Islet precursor cell (in vitro differentiated cells): ENCODE measurements around the gene KIF14.
A peak's percentile ranks its signal among the peaks of the same experiment; 100 is the strongest.
"Not testable (repeated sequence)": the region's sequence is repeated elsewhere in the genome, so short reads cannot be mapped to it uniquely, and the experiment has no call there.

Source experiments
- DNase-seq: peaks from one replicate; pipeline ENCODE4 v3.0.0-alpha.2; 2018

The KIF14 gene

DNA sequence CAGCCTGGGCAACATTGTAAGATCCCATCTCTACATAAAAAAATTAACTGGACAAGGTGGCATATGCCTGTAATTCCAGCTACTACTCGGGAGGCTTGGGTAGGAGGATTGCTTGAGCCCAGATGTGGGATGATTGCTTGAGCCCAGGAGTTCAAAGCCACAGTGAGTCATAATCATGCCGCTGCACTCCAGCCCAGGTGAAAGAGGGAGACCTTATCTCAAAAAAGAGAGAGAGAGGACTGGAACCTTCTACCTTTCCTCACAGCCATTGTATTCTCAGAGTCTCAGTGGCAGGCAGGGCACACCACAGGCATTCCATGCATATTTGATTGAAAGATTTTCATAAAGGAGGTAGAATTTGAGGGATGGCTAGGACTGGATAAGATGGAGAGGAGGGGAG, 78.4 kb downstream of the KIF14 start:
- no peak for DNase-seq

GRCh38 chr1:200540281-200540680, 80.3 kb downstream of the KIF14 start:
- DNase-seq, result no peak

DNA sequence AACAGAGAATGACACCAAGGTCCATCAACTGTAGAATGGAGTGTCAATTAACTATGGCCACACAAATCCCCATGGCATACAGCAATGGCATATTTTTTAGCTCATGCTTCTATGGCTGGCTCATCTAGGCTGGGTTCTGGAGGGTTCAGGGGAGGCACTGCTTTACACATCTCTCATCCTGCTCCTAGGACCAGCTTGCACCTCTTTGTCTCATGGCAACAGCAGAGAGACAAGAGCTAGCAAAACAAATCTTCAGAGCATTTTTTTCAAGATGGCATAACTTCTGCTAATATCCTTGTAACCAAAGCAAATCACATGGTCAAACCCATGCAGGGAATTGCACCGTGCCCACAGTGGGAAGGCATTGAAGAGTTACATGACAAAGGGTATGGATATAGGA, 82.4 kb downstream of the KIF14 start:
- no peak for DNase-seq

- DNase-seq, result no peak
Observed at GRCh38 chr1:200535605-200536004, 84.9 kb downstream of the KIF14 start.

- DNase-seq, result no peak
Observed at GRCh38 chr1:200530623-200531261, 89.8 kb downstream of the KIF14 start.

GRCh38 chr1:200528858-200529606, 91.5 kb downstream of the KIF14 start:
- no peak for DNase-seq

DNA sequence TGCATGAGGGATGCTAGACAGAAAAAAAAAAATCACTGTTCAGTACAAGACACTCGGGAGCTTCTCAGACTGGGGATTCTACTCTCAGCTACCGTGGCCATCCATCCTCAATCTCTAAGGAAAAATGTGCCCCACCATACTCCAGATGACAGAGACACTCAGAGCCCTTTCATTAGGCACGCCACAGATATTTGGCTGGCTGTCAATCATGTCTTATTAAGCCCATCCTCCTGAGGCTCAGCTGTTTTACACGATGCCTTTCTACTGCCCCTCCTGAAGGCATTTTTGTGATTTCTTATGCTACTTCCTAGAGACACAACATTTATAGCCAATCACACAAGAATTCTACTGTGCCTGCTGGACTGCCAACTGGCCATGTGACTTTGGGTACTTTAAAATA, 92.9 kb downstream of the KIF14 start:
- no peak for DNase-seq

- no peak for DNase-seq
Observed at GRCh38 chr1:200526709-200527612, 93.6 kb downstream of the KIF14 start.

- DNase-seq, result no peak
Observed at GRCh38 chr1:200525090-200525987, 95.2 kb downstream of the KIF14 start.

DNA sequence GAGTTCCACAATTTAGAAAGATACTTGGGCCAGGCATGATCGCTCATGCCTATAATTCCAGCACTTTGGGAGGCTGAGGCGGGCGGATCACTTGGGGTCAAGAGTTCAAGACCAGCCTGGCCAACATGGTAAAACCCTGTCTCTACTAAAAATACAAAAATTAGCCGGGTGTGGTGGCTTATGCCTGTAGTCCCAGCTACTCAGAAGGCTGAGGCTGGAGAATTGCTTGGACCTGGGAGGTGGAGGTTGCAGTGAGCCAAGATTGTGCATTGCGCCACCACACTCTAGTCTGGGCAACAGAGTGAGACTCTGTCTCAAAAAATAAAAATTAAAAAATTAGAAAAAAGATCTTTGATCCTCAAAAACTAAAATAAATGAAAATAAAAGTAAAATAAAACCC, 96.0 kb downstream of the KIF14 start:
- not testable (repeated sequence) for DNase-seq

- DNase-seq, result no peak
Observed at GRCh38 chr1:200524092-200524491, 96.5 kb downstream of the KIF14 start.

DNA sequence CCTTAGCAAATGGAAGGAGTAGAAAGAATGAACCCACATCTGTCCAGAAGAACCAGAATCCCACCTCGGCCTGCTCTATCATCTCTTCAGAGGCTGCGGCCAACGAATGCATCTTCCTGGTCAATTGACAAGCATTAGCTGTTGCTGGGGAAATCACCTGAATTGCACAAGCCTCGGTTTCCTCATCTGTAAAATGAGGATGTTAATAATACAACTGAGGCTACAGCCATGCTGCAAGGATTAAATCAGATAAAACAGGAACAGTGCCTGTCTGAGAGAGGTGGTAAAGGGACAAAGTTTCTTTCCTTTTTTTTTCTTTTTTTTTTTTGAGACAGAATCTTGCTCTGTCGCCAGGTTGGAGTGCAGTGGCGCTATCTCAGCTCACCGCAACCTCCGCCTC, 99.8 kb downstream of the KIF14 start:
- no peak for DNase-seq

GRCh38 chr1:200518524-200518923, 102.0 kb downstream of the KIF14 start:
- no peak for DNase-seq

DNA sequence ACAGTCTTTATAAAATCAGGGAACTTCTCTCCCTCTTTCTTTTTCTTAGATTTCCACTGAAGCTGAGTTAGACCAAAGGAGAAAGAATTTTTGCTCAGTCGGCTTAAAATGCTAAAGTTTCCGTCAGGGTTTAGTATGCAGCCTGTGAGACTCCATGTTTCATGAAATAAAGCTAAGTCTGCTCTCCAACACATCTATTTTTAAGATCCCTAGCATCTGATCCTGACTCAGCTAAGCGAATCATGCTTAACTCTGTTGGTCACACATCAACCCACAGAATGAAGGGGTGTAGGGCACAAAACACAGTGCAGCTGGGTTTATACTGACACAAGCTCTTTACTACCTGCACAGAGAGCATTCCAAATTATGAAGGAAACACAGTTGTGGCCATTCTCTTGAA, 108.4 kb downstream of the KIF14 start:
- no peak for DNase-seq

- DNase-seq, result peak; percentile 81
Observed at GRCh38 chr1:200510228-200510623, 110.3 kb downstream of the KIF14 start.

DNA sequence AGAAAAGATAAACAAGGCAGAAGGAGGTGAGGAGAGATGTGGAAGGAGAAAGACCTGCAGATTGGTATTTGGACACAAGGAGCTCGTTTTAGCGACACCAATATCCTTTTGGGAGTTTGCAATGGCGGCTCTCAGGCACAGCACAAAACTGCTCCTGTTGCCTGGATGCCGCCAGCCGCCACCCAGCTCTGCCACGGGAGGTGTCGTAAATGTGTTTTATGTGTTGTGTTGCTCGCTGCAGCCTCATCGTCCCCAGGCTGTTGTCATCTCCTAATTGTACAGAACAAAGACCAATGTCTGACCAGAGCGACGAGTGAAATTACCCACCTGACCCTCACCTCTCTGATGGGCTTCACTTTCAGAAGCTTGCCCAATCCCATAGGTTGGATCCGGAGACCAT, 114.1 kb downstream of the KIF14 start:
- DNase-seq, result no peak

GRCh38 chr1:200505257-200505656, 115.3 kb downstream of the KIF14 start:
- no peak for DNase-seq
